ENCODE results near the gene HDGF. TPM values are rescaled to one million over a fixed set of nuclear protein-coding genes. Genes with fewer than 3 reads are reported as not detected.

Gene HDGF
- total and polyA plus RNA-seq, 9 of the 15 experiments (the other 6 are each of a cell fraction or from before 2014, with no cell fraction given): 38.8 to 601 (median 400) TPM

GRCh38 chr1:156750711-156751450, 594 bp downstream of the HDGF start (continued):
- no peak for TF ChIP-seq STAT6 (CRISPR knock-in tag; IDR thresholded peaks at IDR 0.05)
- TF ChIP-seq HOXB6 (CRISPR knock-in tag; IDR thresholded peaks at IDR 0.05; ENCODE audit: borderline replicate concordance): no peak
- no peak for TF ChIP-seq ZNF77 (CRISPR knock-in tag; IDR thresholded peaks at IDR 0.05)
- no peak for TF ChIP-seq SMARCB1 (IDR thresholded peaks at IDR 0.05; ENCODE audit: insufficient read length, low read depth)
- no peak for TF ChIP-seq ZNF124 (CRISPR knock-in tag; IDR thresholded peaks at IDR 0.05)
- no peak for TF ChIP-seq PML (IDR thresholded peaks at IDR 0.05; ENCODE audit: low read length)
- TF ChIP-seq CCNT2 (IDR thresholded peaks at IDR 0.05; ENCODE audit: borderline replicate concordance, extremely low read depth, insufficient read length, low read depth, low read length): peak; percentile 9
- TF ChIP-seq ZC3H8 (IDR thresholded peaks at IDR 0.05): no peak
- TF ChIP-seq, protein P1, sequence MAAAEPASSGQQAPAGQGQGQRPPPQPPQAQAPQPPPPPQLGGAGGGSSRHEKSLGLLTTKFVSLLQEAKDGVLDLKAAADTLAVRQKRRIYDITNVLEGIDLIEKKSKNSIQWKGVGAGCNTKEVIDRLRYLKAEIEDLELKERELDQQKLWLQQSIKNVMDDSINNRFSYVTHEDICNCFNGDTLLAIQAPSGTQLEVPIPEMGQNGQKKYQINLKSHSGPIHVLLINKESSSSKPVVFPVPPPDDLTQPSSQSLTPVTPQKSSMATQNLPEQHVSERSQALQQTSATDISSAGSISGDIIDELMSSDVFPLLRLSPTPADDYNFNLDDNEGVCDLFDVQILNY (CRISPR knock-in tag; IDR thresholded peaks at IDR 0.05): no peak; the same call in 1 of the 2 replicates
- no peak for TF ChIP-seq PHF8 (IDR thresholded peaks at IDR 0.05; ENCODE audit: borderline replicate concordance, low read length)
- no peak for TF ChIP-seq ESRRA (IDR thresholded peaks at IDR 0.05; ENCODE audit: borderline replicate concordance, low read depth)
- TF ChIP-seq MLLT1 (IDR thresholded peaks at IDR 0.05): peak in 1 of 2 experiments; percentile 19; a peak in 2 of 4 replicates
- TF ChIP-seq SFPQ (IDR thresholded peaks at IDR 0.05; ENCODE audit: low read depth, low read length): no peak
- no peak for TF ChIP-seq POLR2G (IDR thresholded peaks at IDR 0.05; ENCODE audit: low read depth, low read length)
- peak in 1 of 2 experiments; percentile 65 for TF ChIP-seq E2F6 (IDR thresholded peaks at IDR 0.05; ENCODE audit: borderline replicate concordance in 1 of 2, extremely low read depth in 1 of 2, insufficient read depth in 1 of 2, insufficient read length in 1 of 2, low read depth in 1 of 2, low read length in 1 of 2, poor library complexity in 1 of 2, severe bottlenecking in 1 of 2)
- TF ChIP-seq MBD2 (IDR thresholded peaks at IDR 0.05; ENCODE audit: borderline replicate concordance, low read depth): no peak
- no peak for TF ChIP-seq ZNF263 (CRISPR knock-in tag; IDR thresholded peaks at IDR 0.05; ENCODE audit: borderline replicate concordance)
- no peak for TF ChIP-seq KLF13 (tag; IDR thresholded peaks at IDR 0.05; ENCODE audit: borderline replicate concordance, low read depth)
- TF ChIP-seq HDGF (IDR thresholded peaks at IDR 0.05): no peak

All from K562 (cell line).